Neuronal stem cell (in vitro differentiated cells): Measurements from ENCODE around the gene NLRP6.
"Not testable (repeated sequence)": the region's sequence is repeated elsewhere in the genome, so short reads cannot be mapped to it uniquely, and the experiment has no call there.

Experiments
- DNase-seq: peaks from one replicate; pipeline ENCODE4 v3.0.0-alpha.2; 2013; ENCODE audit warnings: low spot score
- H2AFZ ChIP-seq: one replicate; pipeline ENCODE4 v1.6.1; 2013; ENCODE audit warnings: mild to moderate bottlenecking, low read length, inconsistent platforms
- H2AK5ac ChIP-seq: 2 replicates; pipeline ENCODE4 v1.6.1; 2013; ENCODE audit warnings: low read depth, mild to moderate bottlenecking, inconsistent platforms, low read length, moderate library complexity, mixed read lengths
- H2BK120ac ChIP-seq: 2 replicates; pipeline ENCODE4 v1.6.1; 2013; ENCODE audit warnings: low read depth, mild to moderate bottlenecking, inconsistent platforms, low read length, moderate library complexity, mixed read lengths
- H2BK12ac ChIP-seq: one replicate; pipeline ENCODE4 v1.6.1; 2013; ENCODE audit warnings: low read length, inconsistent platforms
- H2BK15ac ChIP-seq: 2 replicates; pipeline ENCODE4 v1.6.1; 2013; ENCODE audit warnings: mild to moderate bottlenecking, low read length, inconsistent platforms, mixed read lengths
- H2BK5ac ChIP-seq: one replicate; pipeline ENCODE4 v1.6.1; 2013; ENCODE audit warnings: inconsistent platforms, mild to moderate bottlenecking, low read length, moderate library complexity
- H3K14ac ChIP-seq: one replicate; pipeline ENCODE4 v1.6.1; 2013; ENCODE audit warnings: low read length, inconsistent platforms
- H3K18ac ChIP-seq: 2 replicates; pipeline ENCODE4 v1.6.1; 2013; ENCODE audit warnings: low read length, inconsistent platforms
- H3K23ac ChIP-seq: 2 replicates; pipeline ENCODE4 v1.6.1; 2013; ENCODE audit warnings: low read depth, mild to moderate bottlenecking, mixed read lengths, low read length, inconsistent platforms; ENCODE audit not compliant: poor library complexity
- H3K27ac ChIP-seq: replicated peaks from 3 replicates; pipeline ENCODE4 v1.5.1; 2013; ENCODE audit warnings: low read length, inconsistent platforms
- H3K27me3 ChIP-seq, 3 experiments: 2 replicates each; pipeline ENCODE4 v1.6.1; 2013; ENCODE audit warnings: low read length in 3 of 3, mild to moderate bottlenecking in 2 of 3, inconsistent platforms in 1 of 3, low read depth in 1 of 3, mixed read lengths in 1 of 3, moderate library complexity in 1 of 3; ENCODE audit not compliant: control insufficient read depth in 3 of 3, insufficient read depth in 3 of 3
- H3K36me3 ChIP-seq, 2 donors: replicated peaks in 1 of 2; 2 replicates each; pipeline ENCODE4 v1.6.1; 2013; ENCODE audit warnings: low read length in 2 of 2; ENCODE audit not compliant: control insufficient read depth in 2 of 2, insufficient read depth in 2 of 2
- H3K4ac ChIP-seq: 2 replicates; pipeline ENCODE4 v1.6.1; 2013; ENCODE audit warnings: inconsistent platforms, mild to moderate bottlenecking, low read length, moderate library complexity
- H3K4me1 ChIP-seq, 2 donors: 1 replicate in 1 of 2; 2 replicates in 1 of 2; pipeline ENCODE4 v1.6.1; 2013; ENCODE audit warnings: low read length in 2 of 2, low read depth in 1 of 2; ENCODE audit not compliant: control insufficient read depth in 2 of 2, insufficient read depth in 1 of 2
- H3K4me2 ChIP-seq: one replicate; pipeline ENCODE4 v1.6.1; 2013; ENCODE audit warnings: mild to moderate bottlenecking, low read length, inconsistent platforms; ENCODE audit not compliant: insufficient read depth, poor library complexity, severe bottlenecking
- H3K4me3 ChIP-seq, 2 donors: 2 replicates each; pipeline ENCODE4 v1.5.1; 2013; ENCODE audit warnings: low read length in 2 of 2, mild to moderate bottlenecking in 2 of 2, inconsistent platforms in 1 of 2, moderate library complexity in 1 of 2
- H3K79me1 ChIP-seq: one replicate; pipeline ENCODE4 v1.6.1; 2013; ENCODE audit warnings: low read depth, mild to moderate bottlenecking, inconsistent platforms, low read length, moderate library complexity
- H3K9ac ChIP-seq: one replicate; pipeline ENCODE4 v1.6.1; 2013; ENCODE audit warnings: mild to moderate bottlenecking, low read depth, low read length, inconsistent platforms; ENCODE audit not compliant: poor library complexity
- H3K9me3 ChIP-seq, 2 donors: replicated peaks in 1 of 2; 2 replicates each; pipeline versions ENCODE3 to v1.6.1; 2013; ENCODE audit warnings: low read length in 2 of 2, mild to moderate bottlenecking in 2 of 2, inconsistent platforms in 1 of 2, low read depth in 1 of 2, mixed read lengths in 1 of 2, moderate library complexity in 1 of 2; ENCODE audit not compliant: control insufficient read depth in 2 of 2, insufficient read depth in 1 of 2
- H4K8ac ChIP-seq: one replicate; pipeline ENCODE4 v1.6.1; 2013; ENCODE audit warnings: low read depth, mild to moderate bottlenecking, inconsistent platforms, low read length, moderate library complexity
- H4K91ac ChIP-seq: one replicate; pipeline ENCODE4 v1.6.1; 2013; ENCODE audit warnings: low read length, low read depth, mild to moderate bottlenecking, inconsistent platforms; ENCODE audit not compliant: poor library complexity
- WGBS, 2 donors: extraction: QIAGEN DNeasy Blood & Tissue Kit; methylation state at CpG; one replicate each; pipeline ENCODE4 v1.1.7; 2013; ENCODE audit warnings: missing lambda C conversion rate in 2 of 2, mixed read lengths in 1 of 2; ENCODE audit not compliant: insufficient read length in 2 of 2, insufficient replicate concordance in 1 of 2; ENCODE audit errors: extremely low coverage in 2 of 2; 5-methylcytosine and 5-hydroxymethylcytosine counted together

Gene NLRP6

DNA sequence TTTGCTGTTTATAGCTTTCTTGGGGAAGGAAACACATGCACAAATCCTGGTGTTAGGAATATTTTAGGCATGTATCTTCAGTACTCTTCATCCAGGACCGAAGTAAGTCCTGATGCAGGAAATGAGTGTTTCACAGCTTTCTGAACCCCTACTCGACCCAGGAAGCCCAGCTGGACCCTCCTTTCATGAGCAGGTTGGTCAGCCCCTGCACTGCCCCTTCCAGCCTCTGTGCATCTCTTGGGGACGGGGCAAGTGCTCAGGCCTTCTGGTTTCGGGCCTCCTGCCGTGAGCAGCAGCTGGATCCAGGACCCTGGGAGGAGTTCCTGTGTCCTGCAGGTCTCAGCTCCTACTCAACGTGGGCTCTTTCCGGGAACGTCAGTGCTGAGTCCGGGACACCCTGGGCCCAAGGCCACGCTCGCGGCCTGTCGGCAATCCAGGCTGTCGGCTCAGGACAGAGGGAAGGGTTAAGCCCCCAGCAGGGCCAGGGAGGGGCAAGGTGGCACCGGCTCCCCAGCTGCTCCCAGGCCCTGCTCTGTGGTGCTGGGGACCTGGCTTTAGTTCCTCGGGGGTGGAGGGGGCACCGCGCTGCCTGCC is 31.9 kb downstream of the NLRP6 start:
- not testable (repeated sequence) for H2BK120ac ChIP-seq, H3K23ac ChIP-seq, H2AFZ ChIP-seq, H3K79me1 ChIP-seq, DNase-seq, H3K27me3 ChIP-seq, H3K36me3 ChIP-seq, H4K8ac ChIP-seq, H3K9me3 ChIP-seq, H2BK5ac ChIP-seq, H2BK15ac ChIP-seq, H2BK12ac ChIP-seq, H2AK5ac ChIP-seq, H3K4ac ChIP-seq, H3K14ac ChIP-seq, H4K91ac ChIP-seq
- Histone ChIP-seq H3K4me3 (peak overlapping the region in 1 of 2 donors; percentile 63), H3K18ac (peak overlapping the region; percentile 31), H3K4me2 (peak overlapping the region; percentile 32), H3K4me1 (peaks cover 44 to 54% of the 10 kb centered on the region in 2 donors), H3K27ac (peak overlapping the region; percentile 63), H3K9ac (peak overlapping the region; percentile 30)
- WGBS, 2 donors, result no CpG with 5 or more reads among the region's 18 CpGs

DNA sequence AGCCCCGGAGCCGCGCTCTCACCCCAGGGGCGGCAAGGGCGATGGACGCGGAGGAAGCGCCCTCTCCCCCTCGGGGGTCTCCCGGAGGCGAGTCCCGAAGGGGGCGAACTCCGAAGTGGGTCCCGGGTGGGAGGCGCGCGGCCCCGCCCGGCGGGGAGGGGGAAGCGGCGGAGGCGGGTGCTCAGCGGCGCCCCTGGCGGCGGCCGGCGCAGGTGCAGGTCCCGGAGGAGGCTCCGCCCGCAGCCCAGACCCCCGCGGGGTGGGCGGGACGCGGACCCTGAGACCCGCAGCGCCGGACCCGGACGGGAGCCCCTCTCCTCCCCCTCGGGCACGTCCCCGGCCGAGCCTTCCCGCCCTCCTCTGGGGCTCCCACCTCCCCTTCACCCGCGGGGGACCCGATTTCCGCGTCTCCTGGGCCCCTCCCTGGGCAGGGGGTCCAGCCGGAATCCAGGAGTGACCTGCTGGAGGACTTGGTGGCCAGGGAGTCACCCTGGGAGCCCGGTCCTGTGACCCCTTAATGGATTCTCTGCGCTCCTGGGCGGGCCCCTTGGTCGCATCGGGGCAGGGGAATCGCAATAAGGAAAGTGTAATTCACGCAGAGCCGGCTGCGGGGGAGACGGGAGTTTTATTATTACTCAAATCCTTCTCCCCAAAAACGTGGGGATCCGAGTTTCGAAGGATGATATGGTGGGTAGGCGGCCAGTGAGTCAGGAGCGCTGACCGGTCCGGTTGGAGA is 33.0 kb downstream of the NLRP6 start:
- not testable (repeated sequence) for H3K23ac ChIP-seq, H4K91ac ChIP-seq, H3K27ac ChIP-seq, H2BK15ac ChIP-seq, H3K9me3 ChIP-seq, H3K9ac ChIP-seq, H3K18ac ChIP-seq, H2BK5ac ChIP-seq, H3K4ac ChIP-seq, H3K79me1 ChIP-seq, H2AK5ac ChIP-seq, H3K14ac ChIP-seq, H2AFZ ChIP-seq, DNase-seq, H4K8ac ChIP-seq, H3K4me3 ChIP-seq, H2BK120ac ChIP-seq, H2BK12ac ChIP-seq
- H3K36me3 ChIP-seq, result peaks cover 0 to 16% of the 10 kb centered on the region in 2 donors
- H3K4me2 ChIP-seq, result peak overlapping the region; percentile 11
- WGBS, 2 donors, result no CpG with 5 or more reads among the region's 71 CpGs
- H3K4me1 ChIP-seq, result peaks cover 42 to 51% of the 10 kb centered on the region in 2 donors
- peaks cover 0 to 11% (median 0%) of the 10 kb centered on the region in 3 experiments for H3K27me3 ChIP-seq

DNA sequence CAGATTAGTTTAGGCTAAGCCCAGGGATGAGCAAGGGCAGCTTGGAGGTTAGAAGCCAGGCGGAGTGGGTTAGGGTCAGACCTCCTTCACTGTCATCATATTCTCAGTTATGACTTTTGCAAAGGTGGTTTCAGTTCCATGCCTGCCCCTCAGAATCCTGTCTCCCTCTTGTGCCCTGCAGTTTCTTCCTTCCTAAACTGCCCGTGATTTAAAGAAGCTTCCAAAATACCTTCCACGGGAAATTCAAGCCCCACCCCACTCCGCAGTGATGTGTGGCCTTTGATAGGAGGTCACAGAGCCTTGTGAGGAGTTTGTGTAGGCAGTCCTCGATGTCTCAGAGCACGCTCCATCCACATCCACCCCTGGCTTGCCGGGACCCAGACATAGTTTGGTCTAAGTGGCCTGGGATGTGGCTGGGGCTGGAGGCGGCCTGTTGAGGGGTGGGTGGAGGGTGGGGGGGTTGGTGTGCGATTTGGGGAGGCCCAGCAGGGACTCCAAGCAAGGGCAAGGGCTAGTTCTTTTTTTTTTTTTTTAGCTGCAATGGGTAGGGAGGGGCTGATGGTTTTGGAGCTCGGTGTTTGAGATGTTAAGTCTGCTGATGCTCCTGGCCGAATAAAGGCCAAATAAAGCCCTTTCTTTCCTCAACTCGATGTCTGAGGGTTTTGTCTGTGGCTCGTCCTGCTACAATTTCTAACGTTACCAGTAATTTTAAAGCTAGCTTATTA is 34.0 kb downstream of the NLRP6 start:
- DNase-seq, result no peak
- no peak overlapping the region for H3K4ac ChIP-seq
- H3K18ac ChIP-seq, result peak overlapping the region; percentile 67
- peaks cover 34 to 45% of the 10 kb centered on the region in 2 donors for H3K4me1 ChIP-seq
- H3K14ac ChIP-seq, result no peak overlapping the region
- H2AK5ac ChIP-seq, result peak overlapping the region; percentile 8
- no CpG with 5 or more reads among the region's 14 CpGs for WGBS, 2 donors
- no peak overlapping the region for H3K4me3 ChIP-seq
- no peak overlapping the region for H4K91ac ChIP-seq
- peaks cover 0 to 27% of the 10 kb centered on the region in 2 donors for H3K36me3 ChIP-seq
- no peak overlapping the region for H3K27ac ChIP-seq
- H4K8ac ChIP-seq, result no peak overlapping the region
- H2BK15ac ChIP-seq, result peak overlapping the region; percentile 6
- H2BK12ac ChIP-seq, result no peak overlapping the region
- no peak overlapping the region for H2BK5ac ChIP-seq
- no peak overlapping the region for H3K9ac ChIP-seq
- no peak overlapping the region for H2BK120ac ChIP-seq
- H2AFZ ChIP-seq, result no peak overlapping the region
- H3K23ac ChIP-seq, result no peak overlapping the region
- peaks cover 2% of the 10 kb centered on the region for H3K79me1 ChIP-seq
- no peaks in the 10 kb centered on the region for H3K9me3 ChIP-seq
- H3K27me3 ChIP-seq, result peaks cover 0 to 19% (median 0%) of the 10 kb centered on the region in 3 experiments
- H3K4me2 ChIP-seq, result no peak overlapping the region
